HG03025 (cell line): ENCODE measurements around the gene HGD.
"Not testable (repeated sequence)": the region's sequence is repeated elsewhere in the genome, so short reads cannot be mapped to it uniquely, and the experiment has no call there.

Experiments
- ATAC-seq: cut with Tn5 transposase; IDR thresholded peaks from one replicate; pipeline ENCODE4 v1.9.1; 2021; ENCODE audit warnings: mild to moderate bottlenecking, moderate library complexity; ENCODE audit not compliant: unreplicated experiment, low FRiP score

Gene HGD

GRCh38 chr3:120680193-120680894 lies 1.7 kb downstream of the HGD start:
- ATAC-seq = no peak

- no peak for ATAC-seq
These were observed 3.1 kb downstream of the HGD start for GRCh38 chr3:120678984-120679383.

DNA sequence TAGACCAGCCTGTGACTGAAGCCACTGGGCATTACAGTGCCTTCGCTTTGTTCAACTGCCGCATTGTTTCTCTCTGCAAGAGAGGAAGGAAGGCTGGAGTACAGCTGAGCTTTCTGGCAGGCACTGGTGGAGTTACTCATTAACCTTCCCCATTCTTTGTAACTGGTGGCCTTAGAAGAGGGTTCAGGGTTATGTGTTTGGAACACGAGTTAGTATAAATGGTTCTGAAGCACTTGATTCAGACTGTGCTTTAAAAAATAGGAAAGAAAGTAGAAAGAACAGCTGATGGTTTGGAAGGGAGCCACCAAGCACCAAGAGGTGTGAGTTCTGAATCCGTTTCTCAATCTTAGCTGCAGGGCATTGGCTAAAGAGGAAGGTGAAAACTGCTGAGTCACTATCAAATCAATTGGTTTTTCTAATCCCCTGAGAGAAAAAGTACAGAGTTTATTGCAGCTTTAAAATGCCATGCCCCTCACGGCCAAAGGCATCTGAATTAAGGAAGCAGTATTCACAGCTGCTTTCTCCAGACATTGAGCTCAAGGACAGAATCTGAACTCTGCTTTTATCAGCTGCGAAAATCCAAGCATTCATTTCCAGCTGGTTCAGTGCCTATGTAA lies 3.6 kb downstream of the HGD start:
- peak; percentile 81 for ATAC-seq

DNA sequence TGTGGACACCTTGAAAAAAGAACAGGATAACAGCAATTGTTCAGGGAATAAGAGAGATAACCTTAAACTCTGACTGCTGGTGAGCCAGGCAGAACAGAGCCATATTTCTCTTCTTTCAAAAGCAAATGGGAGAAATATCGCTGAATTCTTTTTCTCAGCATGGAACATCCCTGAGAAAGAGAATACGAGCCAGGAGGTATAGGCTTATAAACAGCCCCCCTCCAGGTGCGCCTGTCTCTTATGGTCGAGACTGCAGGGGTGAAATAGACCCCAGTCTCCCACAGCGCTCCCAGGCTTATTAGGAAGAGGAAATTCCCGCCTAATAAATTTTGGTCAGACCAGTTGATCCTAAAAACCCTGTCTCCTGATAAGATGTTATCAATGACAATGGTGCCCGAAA lies 4.8 kb downstream of the HGD start:
- ATAC-seq = not testable (repeated sequence)

DNA sequence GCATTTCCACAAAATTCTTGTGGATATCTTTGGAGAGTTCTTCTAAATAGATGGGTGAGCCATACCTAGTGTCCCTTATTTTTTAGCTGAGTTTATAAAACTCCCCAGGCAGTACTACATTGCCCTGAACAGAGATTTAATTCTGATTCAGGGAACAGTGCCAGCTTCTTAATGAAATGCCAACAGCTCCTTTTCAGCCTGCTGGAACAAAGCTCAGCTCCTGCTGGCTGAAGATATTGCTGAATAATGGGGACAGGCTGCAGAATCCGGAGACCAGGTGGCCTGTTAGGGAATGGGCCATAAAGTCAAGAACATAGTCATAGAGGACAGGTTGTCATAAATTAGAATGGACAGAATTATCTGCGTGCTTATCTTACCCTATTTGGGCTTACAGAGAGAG lies 8.9 kb downstream of the HGD start:
- no peak for ATAC-seq

GRCh38 chr3:120670576-120670975 lies 11.5 kb downstream of the HGD start:
- no peak for ATAC-seq

GRCh38 chr3:120664926-120665325 lies 17.1 kb downstream of the HGD start:
- no peak for ATAC-seq

GRCh38 chr3:120661945-120662344 lies 20.1 kb downstream of the HGD start:
- ATAC-seq = no peak

GRCh38 chr3:120661106-120661905 lies 20.7 kb downstream of the HGD start:
- ATAC-seq = no peak

- no peak for ATAC-seq
These were observed 22.2 kb downstream of the HGD start for GRCh38 chr3:120659834-120660233.

GRCh38 chr3:120659285-120659684 lies 22.8 kb downstream of the HGD start:
- no peak for ATAC-seq

GRCh38 chr3:120652896-120653545 lies 29.0 kb downstream of the HGD start:
- ATAC-seq = no peak

- no peak for ATAC-seq
These were observed 29.8 kb downstream of the HGD start for GRCh38 chr3:120652281-120652680.

DNA sequence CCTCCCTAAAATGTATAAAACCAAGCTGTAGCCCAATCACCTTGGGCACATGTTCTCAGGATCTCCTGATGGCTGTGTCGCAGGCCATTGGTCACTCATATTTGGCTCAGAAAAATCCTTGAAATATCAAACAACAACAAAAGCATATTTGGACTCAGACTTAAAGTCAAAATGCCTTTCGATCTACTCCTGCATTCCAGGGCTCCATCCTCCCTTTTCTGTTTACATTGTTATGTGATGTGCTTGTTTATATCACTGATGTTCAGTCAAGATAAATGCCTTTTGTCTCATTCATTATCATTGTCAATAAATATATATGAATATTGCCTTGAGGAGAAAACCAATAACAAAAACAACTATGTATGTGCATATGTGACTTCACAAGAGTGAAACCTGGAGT lies 31.7 kb downstream of the HGD start:
- ATAC-seq = no peak

GRCh38 chr3:120649830-120650233 lies 32.2 kb downstream of the HGD start:
- no peak for ATAC-seq

DNA sequence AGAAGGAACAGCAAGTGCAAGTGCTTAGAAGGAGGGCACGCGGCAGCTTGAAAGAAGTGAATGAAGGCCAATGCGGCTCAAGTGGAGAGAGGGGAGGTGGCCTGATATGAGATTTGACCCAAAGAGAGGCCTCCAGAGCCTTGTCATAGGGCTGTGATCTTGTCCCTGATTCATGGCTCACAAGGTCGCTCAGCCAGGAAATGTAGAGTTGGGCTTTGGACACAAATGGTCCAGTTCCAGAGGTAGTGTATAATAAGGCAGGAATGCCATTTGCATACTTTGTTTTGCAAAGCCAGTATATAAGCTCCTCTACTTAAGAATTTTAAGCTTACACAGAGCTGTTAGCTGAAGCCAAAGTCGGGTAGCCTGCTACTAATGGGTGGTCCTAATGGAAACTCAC lies 33.7 kb downstream of the HGD start:
- ATAC-seq = no peak

DNA sequence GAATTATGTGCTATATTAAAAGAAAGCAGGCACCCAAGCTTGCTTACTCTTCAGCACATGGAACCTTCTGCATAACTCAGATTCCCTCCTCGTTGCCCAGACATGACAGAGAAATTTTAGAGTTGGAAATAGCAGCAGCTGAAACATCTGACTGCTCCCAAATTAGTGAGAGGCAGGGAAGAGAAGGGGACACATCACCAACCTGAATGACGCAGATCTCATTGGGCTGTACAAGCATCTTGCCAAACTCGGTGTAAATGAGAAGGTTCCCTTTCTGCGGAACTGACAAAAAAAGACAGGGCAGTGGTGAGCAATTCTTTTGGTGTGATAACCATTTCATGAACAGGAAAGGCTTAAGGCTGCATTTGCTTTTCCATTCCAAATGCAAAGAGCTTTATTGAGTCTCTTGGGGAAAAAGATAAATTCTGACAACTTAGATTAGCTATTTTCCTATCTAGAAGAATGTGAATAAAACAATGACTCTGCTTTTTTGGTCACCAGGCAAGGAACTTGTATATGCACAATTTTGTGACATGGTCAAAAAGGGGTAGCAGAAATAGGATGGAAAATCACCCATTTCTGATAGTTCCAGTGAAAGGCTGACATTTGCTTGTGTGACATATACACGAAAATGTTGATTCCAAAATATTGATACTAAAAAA lies 35.1 kb downstream of the HGD start:
- no peak for ATAC-seq

GRCh38 chr3:120645083-120645845 lies 36.8 kb downstream of the HGD start:
- no peak for ATAC-seq

DNA sequence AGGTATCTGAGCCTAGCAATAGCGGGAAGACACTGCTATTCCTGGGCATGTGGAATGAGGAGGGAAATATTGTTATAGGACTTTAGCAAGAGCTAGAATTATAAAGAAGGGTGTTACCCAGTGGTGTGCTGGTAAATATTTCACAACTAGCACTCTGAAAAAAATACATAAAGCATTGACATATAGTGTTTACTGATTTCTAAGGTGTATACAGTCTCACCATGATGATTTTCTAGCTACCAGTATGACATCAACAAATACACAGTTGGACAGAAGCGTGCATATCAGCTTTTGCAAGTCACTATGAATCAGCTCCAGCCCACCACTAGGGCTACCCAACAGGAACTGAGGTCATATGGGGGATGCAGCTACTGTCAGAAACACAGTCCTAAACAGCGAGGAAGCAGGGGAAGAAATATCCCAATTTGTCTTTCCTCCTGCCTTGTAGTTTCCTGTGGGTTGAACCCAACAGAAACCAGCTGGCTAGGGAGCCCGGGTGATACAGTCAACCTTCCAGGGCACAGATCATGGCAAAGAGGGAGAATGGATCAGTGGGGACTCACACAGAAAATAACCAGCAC lies 39.6 kb downstream of the HGD start:
- ATAC-seq = no peak
